Measurements from ENCODE around the gene PKD2. TPM values are rescaled to one million over a fixed set of nuclear protein-coding genes. Genes with fewer than 3 reads are reported as not detected.

The PKD2 gene
- polyA plus RNA-seq, 1 of the 3 experiments (the other 2 are of a cell fraction) = 44.6 TPM

GRCh38 chr4:87981486-87981885 lies 25.9 kb upstream of the PKD2 start:
- no peak for DNase-seq
- POLR2A ChIA-PET = no interaction called here
- WGBS (ENCODE audit: low lambda C conversion rate) = 87% methylated on average over 8 of the region's 8 CpGs
- Histone ChIP-seq H3K4me3 (ENCODE audit: low read depth in 2 of 2, low read length in 1 of 2) (no peak overlapping the region), H4K20me1 (ENCODE audit: insufficient read depth) (no peaks in the 10 kb centered on the region), H3K9me3 (no peaks in the 10 kb centered on the region), H3K9me2 (no peaks in the 10 kb centered on the region), H3K79me2 (ENCODE audit: insufficient read depth) (no peaks in the 10 kb centered on the region), H3F3A (replicated peaks; ENCODE audit: insufficient read depth) (no peaks in the 10 kb centered on the region), H3K4me2 (no peak overlapping the region), H3K27ac (ENCODE audit: low read depth in 2 of 2, low read length in 1 of 2) (no peak overlapping the region), H3K27me3 (ENCODE audit: insufficient read depth) (no peaks in the 10 kb centered on the region), H2AFZ (ENCODE audit: low read depth) (no peak overlapping the region), H3K36me3 (replicated peaks in 1 of 2; ENCODE audit: control insufficient read depth in 1 of 2, insufficient read depth in 2 of 2, low read length in 1 of 2) (no peaks in the 10 kb centered on the region), H3K9ac (no peak overlapping the region), H3K4me1 (ENCODE audit: control insufficient read depth in 1 of 2, insufficient read depth in 2 of 2, low read depth in 1 of 2, low read length in 1 of 2) (no peaks in the 10 kb centered on the region; a peak in 1 of 4 replicates)
- TF ChIP-seq ELF1 (IDR thresholded peaks at IDR 0.05) (no peak), MEF2A (IDR thresholded peaks at IDR 0.05; ENCODE audit: borderline replicate concordance, low read depth) (no peak), REST (IDR thresholded peaks at IDR 0.05; ENCODE audit: low read depth, low read length) (no peak), USF1 (IDR thresholded peaks at IDR 0.05; ENCODE audit: borderline replicate concordance, low read depth) (no peak)
- CTCF ChIA-PET = interaction anchor here (12.0 kb wide), 1 partner anchor 130 kb away, joined by 182 read pairs; no protein-coding TSS in a partner anchor

- no peak overlapping the region for H3K4me3 ChIP-seq (ENCODE audit: low read depth in 2 of 2, low read length in 1 of 2)
- TF ChIP-seq IRF3 (IDR thresholded peaks at IDR 0.05; ENCODE audit: low read depth, low read length) = no peak
- no peak for TF ChIP-seq SMC3 (IDR thresholded peaks at IDR 0.05; ENCODE audit: low read depth, low read length)
- TF ChIP-seq POLR2AphosphoS5 (IDR thresholded peaks at IDR 0.05; ENCODE audit: low read depth, low read length) = no peak
- TF ChIP-seq NRF1 (IDR thresholded peaks at IDR 0.05; ENCODE audit: low read depth, low read length) = no peak
- no peak for TF ChIP-seq RXRA (IDR thresholded peaks at IDR 0.05; ENCODE audit: borderline replicate concordance, low read depth)
- no peak for TF ChIP-seq MAX (IDR thresholded peaks at IDR 0.05; ENCODE audit: low read depth)
- no peak for TF ChIP-seq YY1 (IDR thresholded peaks at IDR 0.05; ENCODE audit: low read depth)
- H3F3A ChIP-seq (replicated peaks; ENCODE audit: insufficient read depth) = no peaks in the 10 kb centered on the region
- 79% methylated on average over 1 of the region's 1 CpG for WGBS (ENCODE audit: low lambda C conversion rate)
- no peaks in the 10 kb centered on the region for H3K27me3 ChIP-seq (ENCODE audit: insufficient read depth)
- no peak for DNase-seq
- H2AFZ ChIP-seq (ENCODE audit: low read depth) = no peak overlapping the region
- H3K27ac ChIP-seq (ENCODE audit: low read depth in 2 of 2, low read length in 1 of 2) = no peak overlapping the region
- no peak overlapping the region for H3K4me2 ChIP-seq
- no peaks in the 10 kb centered on the region for H3K9me3 ChIP-seq
- ChIA-PET CTCF (no interaction called here), POLR2A (no interaction called here)
- H3K79me2 ChIP-seq (ENCODE audit: insufficient read depth) = no peaks in the 10 kb centered on the region
- no peaks in the 10 kb centered on the region; a peak in 1 of 4 replicates for H3K4me1 ChIP-seq (ENCODE audit: control insufficient read depth in 1 of 2, insufficient read depth in 2 of 2, low read depth in 1 of 2, low read length in 1 of 2)
- no peak overlapping the region for H3K9ac ChIP-seq
- no peaks in the 10 kb centered on the region for H4K20me1 ChIP-seq (ENCODE audit: insufficient read depth)
- H3K9me2 ChIP-seq = no peaks in the 10 kb centered on the region
- no peaks in the 10 kb centered on the region for H3K36me3 ChIP-seq (replicated peaks in 1 of 2; ENCODE audit: control insufficient read depth in 1 of 2, insufficient read depth in 2 of 2, low read length in 1 of 2)
Measured at GRCh38 chr4:87982036-87982435, 25.4 kb upstream of the PKD2 start.

Measured in SK-N-SH (cell line).